ENCODE data around the gene POP7.

The POP7 gene

GRCh38 chr7:100728196-100728595 is 22.3 kb downstream of the POP7 start:
- no peak for DNase-seq

- DNase-seq: no peak
Measured at GRCh38 chr7:100730136-100730800, 24.3 kb downstream of the POP7 start.

DNA sequence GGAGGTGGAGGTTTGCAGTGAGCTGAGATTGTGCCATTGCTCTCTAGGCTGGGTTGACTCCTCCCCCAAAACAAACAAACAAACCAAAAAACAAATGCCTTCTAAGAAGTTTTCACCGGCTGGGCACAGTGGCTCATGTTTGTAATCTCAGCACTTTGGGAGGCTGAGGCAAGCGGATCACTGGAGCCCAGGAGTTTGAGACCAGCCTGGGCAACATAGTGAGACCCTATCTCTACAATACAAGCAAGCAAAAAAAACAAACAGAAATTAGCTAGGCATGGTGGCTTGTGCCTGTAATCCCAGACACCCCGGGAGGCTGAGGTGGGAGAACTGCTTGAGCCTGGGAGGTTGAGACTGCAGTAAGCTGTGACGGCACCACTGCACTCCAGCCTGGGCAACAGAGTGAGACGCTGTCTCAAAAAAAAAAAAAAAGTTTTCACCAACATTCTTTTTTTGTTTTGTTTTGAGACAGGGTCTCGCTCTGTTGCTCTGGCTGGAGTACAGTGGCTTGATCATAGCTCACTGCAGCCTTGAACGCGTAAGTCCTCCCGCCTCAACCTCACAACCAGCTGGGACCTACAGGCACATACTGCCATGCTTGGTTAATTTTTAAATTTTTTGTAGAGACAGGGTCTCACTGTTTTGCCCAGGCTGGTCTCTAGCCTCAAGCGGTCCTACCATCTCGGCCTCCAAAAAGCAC is 26.2 kb downstream of the POP7 start:
- no peak for DNase-seq

- no peak for DNase-seq
Measured at GRCh38 chr7:100735730-100736129, 29.8 kb downstream of the POP7 start.

DNA sequence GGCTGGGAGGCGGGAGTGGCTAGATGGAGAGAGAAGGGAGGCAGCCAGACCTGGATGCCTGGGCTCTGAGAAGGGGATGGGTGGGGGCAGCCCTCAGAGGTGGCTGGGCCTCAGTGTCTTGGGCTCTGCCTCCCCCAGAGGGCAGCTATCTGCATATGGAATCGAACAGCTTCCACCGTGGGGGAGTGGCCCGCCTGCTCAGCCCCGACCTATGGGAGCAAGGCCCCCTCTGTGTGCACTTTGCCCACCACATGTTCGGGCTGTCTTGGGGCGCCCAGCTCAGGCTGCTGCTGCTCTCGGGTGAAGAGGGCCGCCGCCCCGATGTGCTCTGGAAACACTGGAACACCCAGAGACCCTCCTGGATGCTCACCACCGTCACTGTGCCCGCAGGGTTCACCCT is 30.8 kb downstream of the POP7 start:
- DNase-seq: no peak

- no peak for DNase-seq
Measured at GRCh38 chr7:100739934-100740333, 34.0 kb downstream of the POP7 start.

DNA sequence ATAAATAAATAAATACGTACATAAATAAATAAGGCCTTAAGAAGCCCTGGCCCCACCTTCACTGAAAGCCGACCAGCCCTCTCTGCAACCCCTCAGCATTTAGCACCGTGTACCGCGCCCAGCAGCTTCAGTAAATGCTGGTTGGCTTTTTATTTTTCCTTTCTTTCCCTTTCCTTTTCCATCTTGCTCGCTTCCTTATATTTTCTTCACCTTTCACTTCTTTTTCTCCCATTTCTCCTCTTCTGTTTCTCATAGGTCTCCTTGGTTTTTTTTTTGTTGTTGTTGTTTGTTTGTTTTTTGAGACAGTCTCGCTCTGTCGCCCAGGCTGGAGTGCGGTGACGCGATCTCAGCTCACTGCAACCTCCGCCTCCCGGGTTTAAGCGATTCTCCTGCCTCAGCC is 38.7 kb downstream of the POP7 start:
- no peak for DNase-seq

GRCh38 chr7:100745184-100745583 is 39.3 kb downstream of the POP7 start:
- no peak for DNase-seq

DNA sequence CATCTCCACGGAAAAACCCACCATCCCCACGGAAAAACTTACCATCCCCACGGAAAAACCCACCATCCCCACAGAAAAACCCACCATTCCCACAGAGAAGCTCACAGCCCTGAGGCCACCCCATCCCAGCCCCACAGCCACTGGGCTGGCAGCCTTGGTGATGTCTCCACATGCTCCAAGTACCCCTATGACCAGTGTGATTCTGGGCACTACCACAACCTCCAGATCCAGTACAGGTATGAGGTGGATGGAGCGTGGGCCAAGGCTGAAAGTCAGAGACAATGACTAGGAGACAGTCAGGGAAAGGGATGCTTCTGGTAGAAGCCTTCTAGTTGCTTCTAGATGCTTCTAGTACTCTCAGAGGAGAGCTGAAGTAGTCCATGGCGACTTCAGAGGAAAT is 47.1 kb downstream of the POP7 start:
- DNase-seq: no peak

DNA sequence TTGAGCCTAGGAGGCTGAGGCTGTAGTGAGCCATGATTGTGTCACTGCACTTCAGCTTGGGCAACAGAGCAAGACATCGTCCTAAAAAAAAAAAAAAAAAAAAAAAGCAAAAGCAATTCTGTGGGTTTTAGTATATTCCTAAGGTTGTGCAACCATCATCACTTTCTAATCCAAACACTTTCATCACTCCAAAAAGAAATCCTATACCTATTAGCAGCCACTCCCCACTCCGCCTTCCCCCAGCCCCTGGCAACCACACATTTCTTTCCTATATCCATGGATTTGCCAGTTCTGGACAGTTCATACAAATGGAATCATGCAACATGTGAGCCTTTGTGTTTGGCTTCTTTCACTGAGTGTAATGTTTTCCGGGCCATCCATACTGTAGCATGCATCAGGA is 47.8 kb downstream of the POP7 start:
- no peak for DNase-seq

Measured in stimulated activated CD4-positive, alpha-beta T cell treated with anti-CD3 and anti-CD28 coated beads, Interleukin-2, amount 100 ng/mL, for 24 hours (primary cell).